ENCODE measurements around the gene COMT.

COMT gene

GRCh38 chr22:20013382-20013871 is 71.9 kb downstream of the COMT start:
- DNase-seq (ENCODE audit: low read depth): no peak

GRCh38 chr22:20014526-20015186 is 73.1 kb downstream of the COMT start:
- DNase-seq (ENCODE audit: low read depth): no peak

- DNase-seq (ENCODE audit: low read depth): no peak
Measured at GRCh38 chr22:20015187-20015625, 73.6 kb downstream of the COMT start.

- no peak for DNase-seq (ENCODE audit: low read depth)
Measured at GRCh38 chr22:20015971-20016733, 74.6 kb downstream of the COMT start.

GRCh38 chr22:20016734-20017621 is 75.4 kb downstream of the COMT start, which contains the start of gene ARVCF:
TSS of gene ARVCF (minus strand) at chr22:20016823. CDS start at chr22:19990794, 26,029 bp downstream.
- DNase-seq (ENCODE audit: low read depth): peak; percentile 86

GRCh38 chr22:20017622-20017958 is 76.0 kb downstream of the COMT start:
- no peak for DNase-seq (ENCODE audit: low read depth)

GRCh38 chr22:20018001-20018400 is 76.4 kb downstream of the COMT start:
- DNase-seq (ENCODE audit: low read depth): no peak

All from stimulated activated CD4-positive, alpha-beta T cell treated with anti-CD3 and anti-CD28 coated beads, Interleukin-2, amount 100 ng/mL, for 4 hours (primary cell).